Activated CD4-positive, alpha-beta T cell treated with anti-CD3 and anti-CD28 coated beads for 24 hours (primary cell): Measurements from ENCODE around the gene TMTC1.
"Not testable (repeated sequence)": the region's sequence is repeated elsewhere in the genome, so short reads cannot be mapped to it uniquely, and the experiment has no call there.

Source experiments
- DNase-seq, 2 donors: peaks; one replicate each; pipeline ENCODE4 v3.0.0-alpha.2; 2020; ENCODE audit warnings: low read depth in 2 of 2

The TMTC1 gene

DNA sequence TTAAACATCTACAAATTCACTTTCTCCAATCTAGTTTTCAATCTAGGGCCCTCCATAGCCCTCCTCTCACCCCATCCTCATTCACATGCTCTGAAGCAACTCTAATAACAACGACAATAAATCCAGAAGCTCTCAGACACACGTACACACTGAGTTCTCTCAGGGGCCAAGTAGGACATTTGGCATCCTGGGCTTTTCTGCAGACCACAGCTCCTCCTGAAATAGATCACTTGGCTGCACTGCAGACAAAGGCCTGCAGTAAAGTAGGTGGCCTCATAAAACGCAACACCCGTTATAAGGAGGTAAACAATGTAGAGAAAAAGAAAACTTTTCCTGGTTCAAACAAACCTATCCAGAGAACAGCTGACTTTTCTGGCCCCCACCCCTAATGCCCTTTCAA is 111.2 kb downstream of the TMTC1 start:
- DNase-seq: no peak

DNA sequence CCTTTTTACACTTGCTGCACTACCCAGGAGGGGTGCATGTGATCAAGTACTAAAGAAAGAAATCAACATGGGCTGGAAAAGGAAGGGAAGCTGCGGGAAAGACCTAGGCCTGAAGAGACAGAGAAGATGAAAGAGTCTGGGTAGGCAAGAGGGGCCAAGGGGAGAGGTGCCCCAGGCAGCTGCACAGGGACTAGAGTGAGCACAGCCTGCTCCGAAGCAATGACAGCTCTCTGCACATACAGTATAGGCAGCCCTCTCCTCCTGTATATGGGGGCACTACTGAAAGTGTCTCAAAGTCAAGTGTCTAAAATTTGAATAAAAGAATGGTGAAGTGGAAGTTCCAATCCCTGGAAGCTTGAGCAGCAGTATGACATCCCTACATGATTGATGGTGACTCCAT is 112.0 kb downstream of the TMTC1 start:
- DNase-seq: no peak

DNA sequence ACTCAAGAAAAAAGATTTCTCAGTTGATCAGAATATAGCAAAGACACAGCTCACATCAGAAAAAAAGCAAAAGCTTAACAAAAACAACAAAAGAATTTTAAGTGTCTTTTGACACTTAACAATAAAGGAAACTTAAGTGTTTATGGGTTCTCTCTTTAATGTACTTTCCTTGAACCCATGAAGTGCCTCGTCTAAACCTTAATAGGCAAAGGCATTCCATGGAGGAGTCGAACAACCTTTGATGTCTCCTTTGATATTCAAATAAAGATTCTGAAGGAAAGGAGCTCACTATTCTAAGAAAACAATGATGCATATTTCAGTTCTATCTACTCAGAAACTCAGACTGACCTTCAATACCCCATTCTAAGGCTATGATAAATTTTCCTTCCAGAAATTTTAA is 116.7 kb downstream of the TMTC1 start:
- no peak for DNase-seq

DNA sequence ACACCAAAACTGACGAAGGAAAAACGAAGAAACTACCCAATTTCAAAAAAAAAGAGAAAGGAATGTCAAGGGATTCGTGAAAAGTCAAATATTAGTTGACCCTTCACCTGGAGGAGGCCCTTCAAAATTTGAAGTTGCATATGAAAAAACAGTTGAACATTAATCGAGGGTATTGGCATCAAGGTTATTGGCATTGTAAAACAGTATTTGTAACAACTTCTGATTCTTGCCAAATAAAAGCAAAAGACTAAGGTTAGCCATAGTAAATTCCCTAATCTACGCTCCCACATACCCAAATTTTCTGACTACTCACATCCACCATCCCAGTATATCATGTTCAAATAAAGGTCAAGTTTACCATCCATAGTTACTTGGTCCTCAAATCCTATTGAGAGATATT is 118.6 kb downstream of the TMTC1 start:
- DNase-seq: no peak

DNA sequence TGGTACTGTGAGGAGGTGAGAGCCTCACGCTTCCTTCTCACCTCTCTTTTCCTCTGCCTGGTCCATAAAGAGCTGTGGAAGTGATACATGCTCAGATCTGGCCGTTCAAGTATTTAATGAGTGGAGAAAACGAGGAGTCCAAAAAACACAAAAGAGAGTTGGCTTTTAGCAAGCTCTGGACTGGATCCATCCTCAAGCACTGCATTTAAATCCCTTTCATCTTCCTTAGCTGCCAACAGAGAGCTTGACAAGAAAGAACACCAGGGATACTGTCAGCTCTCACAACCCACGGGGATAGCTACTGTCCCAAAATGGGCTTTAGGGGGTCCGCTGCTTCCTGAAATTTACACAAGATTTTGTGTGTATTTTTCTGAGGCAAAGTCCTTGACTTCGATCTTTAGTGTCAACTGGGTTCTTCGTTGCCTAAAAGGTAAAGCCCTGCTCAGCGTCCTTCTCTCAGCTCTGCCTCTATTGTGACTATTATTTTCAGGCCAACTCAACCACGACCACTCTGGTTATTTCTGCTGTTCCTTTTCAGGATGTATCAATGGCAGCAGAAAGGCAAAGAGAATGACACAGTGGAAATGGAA is 120.9 kb downstream of the TMTC1 start:
- DNase-seq: no peak

DNA sequence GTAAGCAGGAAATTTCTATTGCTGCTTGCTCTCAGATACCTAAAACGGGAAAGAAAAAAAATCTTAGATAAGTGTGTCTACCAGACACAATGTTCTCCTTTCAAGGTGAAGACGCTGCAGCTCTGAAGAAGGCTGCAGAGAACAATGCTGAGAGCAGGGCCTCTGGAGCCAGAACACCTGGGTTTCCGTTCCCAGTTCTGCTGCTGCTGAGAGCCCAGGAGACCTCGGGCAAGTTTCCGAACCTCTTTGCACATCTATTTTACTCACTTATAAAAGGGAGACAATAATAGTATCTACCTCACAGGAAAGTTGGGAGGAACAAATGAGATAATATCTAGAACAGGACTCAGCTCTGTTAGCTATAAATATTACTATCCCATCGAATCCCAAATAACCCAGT is 122.9 kb downstream of the TMTC1 start:
- no peak for DNase-seq

DNA sequence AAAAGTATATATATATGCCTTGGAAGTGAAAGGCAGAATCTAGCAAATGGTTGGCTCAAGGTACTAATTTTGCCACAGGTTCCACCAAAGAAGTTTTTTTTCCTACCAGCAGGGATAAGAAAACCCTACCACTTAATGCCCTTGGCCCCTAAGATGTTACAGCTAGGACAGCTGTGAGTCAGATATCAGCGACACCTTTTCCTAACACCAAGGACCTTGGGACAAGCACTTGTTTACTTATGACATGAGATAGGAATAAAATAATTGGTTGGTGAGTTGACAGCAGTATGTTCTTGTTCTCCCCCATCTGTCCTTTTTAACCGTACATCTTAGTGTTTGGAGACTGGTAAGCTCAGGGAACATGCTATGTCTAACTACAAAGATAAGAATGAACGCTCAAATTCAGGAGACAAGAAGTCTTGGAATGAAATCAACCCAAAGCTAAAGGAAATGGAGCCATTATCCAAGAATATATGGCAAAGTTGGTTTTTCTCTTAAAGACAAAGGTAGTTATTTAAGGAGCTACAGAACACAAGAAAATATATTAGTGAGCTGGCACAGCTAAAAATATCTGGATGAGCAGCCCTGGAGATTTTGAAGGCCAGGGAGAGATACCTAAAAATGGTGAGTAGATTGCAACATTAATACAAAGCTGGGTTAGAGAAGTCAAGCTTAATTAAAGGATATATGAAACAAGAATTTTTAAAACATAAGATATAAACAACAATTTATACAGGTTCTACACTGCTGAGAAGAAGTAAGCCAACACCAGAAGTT is 126.8 kb downstream of the TMTC1 start:
- DNase-seq: no peak

DNA sequence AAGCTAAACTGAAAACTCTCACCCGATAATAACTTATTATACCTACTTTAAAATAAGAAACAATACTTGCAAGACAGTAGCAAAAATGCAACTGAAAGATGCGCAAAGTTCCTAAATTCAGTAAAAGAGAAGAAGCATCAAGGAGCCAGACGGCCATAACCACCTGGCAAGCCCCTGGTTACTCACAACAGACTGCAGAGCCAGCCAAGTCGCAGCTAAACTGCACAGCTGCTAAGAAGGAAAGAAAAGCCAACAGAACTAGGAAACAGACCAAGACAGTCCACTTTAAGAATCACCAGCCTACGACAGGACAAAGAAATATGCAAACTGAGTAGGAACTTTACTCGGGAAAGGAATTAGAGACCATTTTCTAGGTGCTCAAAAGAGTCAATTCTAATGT is 127.9 kb downstream of the TMTC1 start:
- DNase-seq: no peak

DNA sequence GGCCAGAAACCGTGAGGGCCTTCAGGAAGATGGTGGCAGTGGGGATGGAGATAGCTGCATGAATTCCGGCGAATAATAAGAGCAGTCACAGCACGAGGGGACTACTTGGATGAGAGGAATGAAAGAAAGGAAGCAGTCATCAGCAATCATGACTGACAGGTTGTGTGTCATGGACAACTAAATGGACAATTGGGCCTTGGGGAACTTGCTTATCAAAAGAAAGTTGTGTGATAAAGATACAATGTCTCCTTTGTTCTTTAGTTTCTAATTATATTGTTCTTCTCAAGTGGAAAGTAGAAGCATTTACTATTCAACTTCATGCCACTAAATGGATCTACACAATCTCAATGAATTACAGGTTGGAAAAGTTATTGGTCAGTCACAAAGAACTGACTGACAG is 130.5 kb downstream of the TMTC1 start:
- no peak for DNase-seq

DNA sequence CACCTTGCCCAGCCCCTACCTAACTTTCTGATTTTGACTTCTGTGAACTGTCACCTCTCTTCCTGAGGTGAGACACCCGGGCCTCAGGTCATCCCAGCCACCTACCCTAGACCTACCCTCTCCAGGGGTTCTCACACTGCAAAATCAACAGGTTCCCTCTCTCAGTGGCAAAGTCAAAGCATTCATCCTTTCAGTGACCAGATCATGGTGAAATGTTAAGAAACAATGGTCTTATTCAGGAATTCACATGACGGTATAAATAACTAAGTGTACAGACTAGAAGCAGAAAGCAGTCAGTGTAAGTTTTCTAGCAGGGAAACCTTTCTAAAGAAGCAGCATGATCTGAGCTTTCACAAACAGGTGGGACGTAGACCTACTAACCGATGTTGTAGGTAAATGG is 133.4 kb downstream of the TMTC1 start:
- no peak for DNase-seq

DNA sequence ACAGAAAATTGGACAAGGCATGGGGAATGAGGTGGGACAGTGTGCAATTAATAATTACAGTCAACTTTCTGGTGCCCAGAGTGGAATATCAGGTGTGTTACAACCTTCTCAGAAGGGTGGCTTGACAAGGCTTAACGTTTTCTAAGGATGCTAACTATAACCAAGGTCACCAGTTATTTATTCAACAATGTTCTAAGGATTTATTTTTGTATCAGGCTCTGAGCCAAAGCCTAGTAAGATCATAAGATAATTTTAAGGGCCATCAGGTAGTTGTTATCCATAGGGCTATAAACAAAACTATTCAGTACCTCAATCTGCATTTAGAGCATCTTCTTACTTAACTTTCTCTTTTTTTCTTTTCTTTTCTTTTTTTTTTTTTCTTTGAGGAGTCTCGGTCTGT is 134.0 kb downstream of the TMTC1 start:
- no peak for DNase-seq

DNA sequence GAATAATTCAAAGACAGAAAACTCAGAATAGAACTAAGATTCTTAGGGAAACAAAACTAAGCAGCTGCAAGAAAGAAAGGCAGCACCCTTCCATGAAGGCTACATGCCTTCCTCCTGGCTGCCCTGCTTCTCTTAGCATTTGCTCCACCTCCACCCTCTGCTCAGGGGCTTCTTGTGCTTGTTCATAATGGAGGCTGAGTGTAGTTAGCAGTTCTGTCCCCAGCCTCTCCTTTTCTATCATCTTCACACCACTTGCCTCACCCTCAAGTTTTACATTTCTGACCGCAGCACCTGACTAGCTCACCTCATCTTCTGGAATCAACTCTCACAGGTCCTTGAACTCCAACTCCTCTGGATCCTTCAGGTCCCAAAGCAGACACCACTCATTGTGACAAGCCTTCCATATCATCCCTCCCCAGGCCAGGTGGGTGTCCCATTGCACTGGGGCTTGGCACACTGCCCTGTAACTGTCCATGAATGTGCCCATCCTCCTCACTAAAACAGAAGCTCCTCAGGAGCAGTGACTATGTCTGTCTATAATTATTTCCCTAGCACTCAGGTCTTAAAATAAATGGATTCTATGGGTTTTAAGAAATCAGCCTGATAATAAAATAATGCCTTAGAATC is 139.1 kb downstream of the TMTC1 start:
- no peak for DNase-seq

DNA sequence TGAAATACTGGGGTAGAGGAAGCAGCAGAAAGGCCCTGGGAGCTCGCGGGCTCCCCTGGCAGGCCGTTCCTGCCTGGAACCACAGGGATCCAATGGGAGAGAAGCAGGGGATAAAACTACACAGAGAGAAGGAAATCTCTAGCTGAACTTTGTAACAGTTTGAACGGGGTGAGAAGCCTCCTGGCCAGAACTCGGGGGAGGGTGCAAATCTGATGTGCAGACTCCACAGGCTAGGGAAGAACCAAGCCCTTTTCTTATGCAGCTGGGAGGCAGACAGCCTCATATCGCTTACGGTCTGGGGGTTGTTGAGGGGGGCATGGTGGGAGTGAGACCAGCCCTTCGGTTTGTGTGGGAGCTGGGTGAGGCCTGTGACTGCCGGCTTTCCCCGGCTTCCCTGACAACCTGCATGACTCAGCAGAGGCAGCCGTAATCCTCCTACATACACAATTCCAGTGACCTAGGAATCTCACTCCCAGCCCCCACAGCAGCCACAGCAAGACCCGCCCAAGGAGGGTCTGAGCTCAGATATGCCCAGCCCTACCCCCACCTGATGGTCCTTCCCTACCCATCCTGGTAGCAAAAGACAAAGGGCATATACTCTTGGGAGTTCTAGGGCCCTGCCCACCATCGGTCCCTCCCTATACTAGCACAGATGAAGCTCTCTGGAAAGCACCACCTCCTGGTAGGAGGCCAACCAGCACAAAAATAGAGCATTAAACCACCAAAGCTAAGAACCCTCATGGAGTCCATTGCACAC is 143.0 kb downstream of the TMTC1 start:
- DNase-seq: no peak

DNA sequence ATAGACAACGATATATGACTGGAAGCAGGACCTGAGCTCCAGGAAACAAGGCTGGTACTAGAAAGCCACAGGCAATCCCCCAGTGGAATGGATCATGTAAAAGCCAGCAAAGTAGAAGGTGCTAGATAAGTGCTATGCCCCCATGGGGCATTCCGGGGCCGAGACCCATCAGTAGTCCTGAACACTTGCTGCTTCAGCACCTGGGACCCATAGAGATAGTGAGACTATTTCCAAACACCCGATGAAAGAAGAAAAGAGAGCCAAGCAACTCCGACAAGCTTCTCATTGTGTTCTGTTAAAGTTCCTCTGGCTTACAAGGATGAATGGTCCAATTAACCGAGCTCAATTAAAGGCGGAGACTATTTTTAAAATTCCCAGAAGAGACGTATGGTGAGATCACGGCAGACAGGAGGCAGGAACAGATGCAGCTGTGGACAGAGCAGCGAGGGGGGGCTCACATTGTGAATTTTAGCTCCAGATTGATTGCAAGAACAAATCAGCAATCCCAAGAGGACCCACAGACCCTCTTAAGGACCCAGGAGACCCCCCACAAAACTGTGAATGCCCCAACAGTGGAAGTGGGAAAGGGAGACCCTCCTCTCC is 143.7 kb downstream of the TMTC1 start:
- DNase-seq: no peak

DNA sequence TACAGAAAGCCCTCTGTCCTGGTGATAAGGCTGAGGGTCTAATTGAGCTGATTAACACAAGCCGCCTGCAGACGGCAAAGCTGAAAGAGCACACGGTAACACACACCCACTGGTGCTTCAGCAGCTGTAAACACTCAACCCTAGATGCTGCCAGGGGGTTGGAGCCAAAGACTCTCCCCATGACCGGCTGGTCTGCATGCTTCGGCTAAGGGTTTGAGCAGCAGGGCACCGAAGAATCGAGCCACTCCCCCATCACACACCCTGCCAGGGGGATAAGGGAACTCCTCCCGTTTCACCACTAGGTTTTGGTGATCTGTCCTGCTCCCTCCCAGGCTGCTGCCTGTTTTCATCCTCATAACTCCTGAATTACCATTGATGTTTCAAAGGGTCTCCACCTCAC is 145.2 kb downstream of the TMTC1 start:
- DNase-seq: no peak

DNA sequence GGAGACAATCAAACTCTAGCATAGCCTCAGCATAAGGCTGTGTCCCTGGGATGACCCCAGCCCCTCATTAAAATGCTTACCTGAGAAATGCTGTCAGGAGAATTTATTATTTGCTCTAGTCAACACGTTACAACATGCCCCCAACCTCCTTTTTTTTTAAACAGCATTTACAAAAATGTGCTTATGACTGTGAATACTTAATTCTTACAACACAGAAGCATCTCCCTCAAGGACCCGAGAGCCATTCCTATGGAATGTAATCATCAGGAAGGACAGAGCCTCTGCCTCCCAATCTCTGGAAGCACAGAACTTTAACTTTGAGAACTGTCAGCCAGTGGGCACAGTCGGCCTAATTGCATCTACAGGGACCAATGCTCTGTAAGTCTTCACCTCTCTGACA is 149.7 kb downstream of the TMTC1 start:
- no peak for DNase-seq

DNA sequence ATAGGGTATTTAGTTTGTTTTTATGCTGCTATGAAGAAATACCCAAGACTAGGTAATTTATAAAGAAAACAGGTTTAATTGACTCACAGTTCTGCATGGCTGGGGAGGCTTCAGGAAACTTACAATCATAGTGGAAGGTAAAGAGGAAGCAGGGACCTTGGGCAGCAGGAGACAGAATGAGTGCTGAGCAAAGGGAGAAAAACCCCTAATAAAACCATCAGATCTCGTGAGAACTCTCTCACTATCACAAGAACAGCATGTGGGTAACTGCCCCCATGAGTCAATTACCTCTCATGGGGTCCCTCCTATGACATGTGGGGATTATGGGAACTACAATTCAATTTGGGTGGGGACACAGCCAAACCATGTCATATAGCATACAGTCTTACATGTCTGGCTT is 153.6 kb downstream of the TMTC1 start:
- DNase-seq: not testable (repeated sequence)

DNA sequence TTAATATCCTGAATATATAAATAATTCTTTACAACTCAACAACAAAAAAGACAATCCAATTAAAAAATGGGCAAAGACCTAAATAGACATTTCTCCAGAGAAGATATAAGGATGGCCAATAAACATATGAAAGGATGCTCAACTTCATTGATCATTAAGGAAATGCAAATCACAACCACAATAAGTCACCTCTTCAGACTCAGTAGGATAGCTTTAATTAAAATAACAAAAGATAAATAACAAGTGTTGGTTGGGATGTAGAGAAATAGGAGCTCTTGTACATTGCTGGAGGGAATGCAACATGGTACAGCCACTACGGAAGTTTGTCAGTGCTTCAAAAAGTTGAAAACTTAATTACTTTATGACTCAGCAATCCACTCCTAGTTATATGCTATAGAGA is 156.5 kb downstream of the TMTC1 start:
- no peak for DNase-seq

DNA sequence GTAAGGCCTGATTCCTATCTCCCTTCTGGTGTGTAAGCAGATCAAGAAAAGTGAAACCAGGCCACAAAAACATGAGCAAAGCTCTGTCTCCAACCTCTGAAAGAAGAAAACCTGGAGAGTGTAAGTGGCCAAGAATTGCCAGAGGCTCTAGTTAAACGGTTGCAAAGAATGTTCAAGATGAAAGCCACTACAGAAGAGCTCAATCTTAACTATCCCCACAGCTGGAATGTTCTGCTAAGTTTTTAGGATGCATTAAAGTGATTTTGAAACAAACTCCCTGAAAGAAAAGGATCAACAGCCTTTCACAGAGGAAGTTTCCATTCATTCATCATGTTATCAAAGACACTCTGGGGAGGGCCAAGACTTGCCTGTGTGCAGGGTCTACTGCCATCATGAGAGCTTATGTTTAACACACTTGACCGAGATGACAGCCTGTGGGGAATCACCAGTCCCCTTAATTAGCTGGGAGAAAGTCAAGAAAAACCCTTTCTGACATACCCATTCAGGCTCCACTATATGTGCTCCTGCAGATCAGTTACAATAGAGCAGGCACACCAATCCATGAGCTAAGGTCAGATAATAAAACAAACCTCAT is 158.3 kb downstream of the TMTC1 start:
- no peak for DNase-seq

DNA sequence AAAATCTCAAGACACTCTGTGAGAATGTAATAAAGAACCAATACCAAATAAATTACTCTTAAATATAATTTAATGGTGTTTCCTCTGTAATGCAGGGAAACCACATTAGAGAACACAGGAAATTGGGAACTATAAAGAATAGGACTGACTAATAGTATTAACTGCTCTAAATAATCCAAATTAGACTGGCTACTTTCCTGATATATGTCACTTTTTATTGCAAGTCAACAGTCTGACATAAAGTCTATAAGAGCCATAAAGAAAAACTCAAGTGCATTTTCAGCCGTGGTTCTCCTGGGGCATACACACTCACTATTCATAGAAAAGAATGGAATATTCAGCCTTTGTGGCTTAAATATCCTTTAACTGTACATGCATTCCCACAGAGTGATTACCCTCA is 161.5 kb downstream of the TMTC1 start:
- no peak for DNase-seq

DNA sequence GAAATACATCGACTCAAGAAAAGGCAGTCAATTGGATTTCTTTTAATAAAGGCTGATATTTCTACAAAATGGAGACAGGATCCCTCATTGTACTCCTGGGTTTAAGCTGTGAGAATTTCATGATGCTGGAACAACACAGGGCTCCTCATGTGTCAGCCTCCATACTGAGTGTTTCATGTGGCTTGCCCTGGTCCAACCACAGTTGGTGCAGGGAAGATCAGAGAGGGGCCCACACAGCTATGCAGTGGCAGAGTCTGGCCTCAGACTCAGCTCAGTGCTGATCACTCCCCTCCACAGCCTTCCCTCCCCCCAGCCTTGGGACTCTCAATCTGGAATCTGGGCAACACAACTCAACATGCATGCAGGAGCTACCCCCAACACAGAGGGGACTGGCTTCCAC is 163.7 kb downstream of the TMTC1 start:
- no peak for DNase-seq

DNA sequence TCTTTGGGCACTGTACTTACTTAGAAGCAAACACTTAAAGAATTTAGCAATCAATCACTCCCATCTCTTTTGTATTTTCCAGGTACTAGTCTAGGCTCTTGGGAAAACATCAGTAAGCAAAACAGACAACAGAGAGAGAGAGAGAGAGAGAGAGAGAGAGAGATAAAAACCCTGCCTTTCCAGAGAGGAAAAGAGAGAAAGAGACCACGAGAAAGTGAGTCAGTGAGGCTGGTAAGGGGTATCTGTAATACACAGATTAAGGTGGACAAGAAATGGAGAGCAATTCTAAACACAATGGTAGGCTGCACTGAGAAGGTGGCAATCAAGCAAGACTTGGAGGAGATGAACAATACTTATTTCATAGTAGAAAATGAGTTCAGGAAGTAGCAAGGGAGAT is 166.3 kb downstream of the TMTC1 start:
- no peak for DNase-seq
